Liver (tissue), 3 donors: ENCODE measurements around the gene NAT14.
A peak's percentile ranks its signal among the peaks of the same experiment; 100 is the strongest.

Experiments
- CTCF ChIP-seq: fragments of 150-350 bp; IDR thresholded peaks from 2 replicates; pipeline ENCODE4 v1.5.1; 2017; ENCODE audit warnings: improper control_type of control experiment, low read depth, low read length; ENCODE audit not compliant: missing input control
- JUND ChIP-seq, 2 donors: IDR thresholded peaks; 2 replicates each; pipeline ENCODE4 v1.6.1; 2016; ENCODE audit warnings: antibody characterized with exemption in 2 of 2
- RAD21 ChIP-seq, 2 donors: IDR thresholded peaks; 2 replicates each; pipeline ENCODE4 v1.6.1; 2016; ENCODE audit warnings: antibody characterized with exemption in 2 of 2, mild to moderate bottlenecking in 2 of 2
- REST ChIP-seq: IDR thresholded peaks from 2 replicates; pipeline ENCODE4 v1.6.1; 2016; ENCODE audit warnings: antibody characterized with exemption, mild to moderate bottlenecking
- SP1 ChIP-seq: IDR thresholded peaks from 2 replicates; pipeline ENCODE4 v1.6.1; 2018; ENCODE audit warnings: antibody characterized with exemption, mild to moderate bottlenecking
- TAF1 ChIP-seq: conservative IDR thresholded peaks from 2 replicates; pipeline ENCODE4 v1.6.1; 2016; ENCODE audit warnings: antibody characterized with exemption, mild to moderate bottlenecking
- YY1 ChIP-seq: IDR thresholded peaks from 2 replicates; pipeline ENCODE4 v1.6.1; 2016; ENCODE audit warnings: antibody characterized with exemption, mild to moderate bottlenecking
- donor health status: healthy.
- donor health status: healthy.

- TF ChIP-seq CTCF (no peak), JUND (IDR thresholded peaks at IDR 0.05) (peak in 1 of 2 donors; percentile 21), SP1 (peak; percentile 96), TAF1 (no peak), REST (peak; percentile 55), RAD21 (IDR thresholded peaks at IDR 0.05) (no peak), YY1 (peak; percentile 14)
Measured at GRCh38 chr19:55461259-55461973, 23.6 kb upstream of the NAT14 start, which contains the start of gene ISOC2.
